LHCN-M2 (cell line): ENCODE results near the gene SLC12A7. TPM values are rescaled to one million over a fixed set of nuclear protein-coding genes. Genes with fewer than 3 reads are reported as not detected.

Source experiments
- DNase-seq: peaks from one replicate; pipeline ENCODE4 v3.0.0-alpha.2; 2012; ENCODE audit warnings: low read depth
- total RNA-seq: library from RNA; depleted of rRNA; stranded (reverse); fragments of >200 nt; gene quantifications from 2 replicates; pipeline ENCODE4 v1.2.3, GENCODE V29; 2014

SLC12A7 gene
- total RNA-seq, 1 experiment from 2014 or later = 5.5 TPM

GRCh38 chr5:1078851-1079250 lies 33.0 kb downstream of the SLC12A7 start:
- DNase-seq = no peak

GRCh38 chr5:1078206-1078605 lies 33.7 kb downstream of the SLC12A7 start:
- DNase-seq = no peak

GRCh38 chr5:1077491-1078020 lies 34.3 kb downstream of the SLC12A7 start:
- no peak for DNase-seq

GRCh38 chr5:1077026-1077425 lies 34.8 kb downstream of the SLC12A7 start:
- DNase-seq = no peak

GRCh38 chr5:1076406-1076805 lies 35.5 kb downstream of the SLC12A7 start:
- DNase-seq = no peak

- DNase-seq = no peak
Observed at GRCh38 chr5:1075931-1076330, 35.9 kb downstream of the SLC12A7 start.

DNA sequence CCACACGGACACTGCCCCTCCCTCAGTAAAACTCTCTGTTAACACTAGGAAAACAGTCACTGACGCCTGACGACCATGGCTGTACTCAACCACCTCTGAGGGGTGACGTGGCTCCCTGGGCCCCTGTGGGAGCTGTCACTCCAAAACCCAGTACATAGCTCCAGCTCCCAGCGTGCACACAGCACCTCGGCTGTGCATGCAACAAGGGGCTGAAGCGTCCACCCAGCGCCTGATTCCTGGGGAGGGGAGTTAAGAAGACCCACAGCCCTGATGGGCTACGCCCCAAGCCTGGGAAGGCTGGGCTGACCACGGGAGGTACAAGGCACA lies 36.3 kb downstream of the SLC12A7 start:
- DNase-seq = no peak

DNA sequence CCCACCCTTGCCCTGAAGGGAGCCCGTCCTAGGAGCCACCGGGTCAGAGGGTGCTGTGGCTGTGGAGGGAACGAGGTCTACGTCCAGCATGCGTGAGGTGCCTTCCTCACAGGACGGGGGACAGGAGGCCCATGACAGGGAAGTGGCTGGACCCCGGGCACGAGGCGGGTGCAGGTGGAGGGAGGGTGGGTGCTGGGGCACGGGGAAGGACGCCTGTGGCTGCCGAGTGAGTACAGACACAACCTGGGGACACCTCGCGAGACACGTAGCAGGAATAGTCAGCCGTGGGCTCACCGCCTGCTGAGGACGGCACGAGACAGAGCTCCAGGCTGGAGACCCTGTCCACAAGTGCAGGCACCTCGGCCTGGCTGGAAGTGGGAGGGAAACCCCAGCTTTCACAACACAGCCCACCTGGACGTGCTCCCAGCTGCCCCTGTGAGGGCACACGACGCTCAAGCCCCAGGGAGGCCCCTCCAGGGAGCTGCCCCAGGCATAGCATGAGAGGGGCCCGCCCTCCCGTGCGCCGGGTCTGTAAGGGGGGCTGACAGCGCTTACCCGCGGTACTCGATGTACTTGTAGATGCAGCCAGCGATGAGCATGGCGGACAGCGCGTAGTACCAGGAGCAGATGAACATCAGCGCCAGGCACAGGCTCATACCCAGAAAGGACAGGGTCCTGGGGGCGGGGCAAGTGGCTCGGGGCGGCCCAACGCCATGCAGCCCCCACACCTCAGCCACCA lies 36.9 kb downstream of the SLC12A7 start:
- DNase-seq = no peak

DNA sequence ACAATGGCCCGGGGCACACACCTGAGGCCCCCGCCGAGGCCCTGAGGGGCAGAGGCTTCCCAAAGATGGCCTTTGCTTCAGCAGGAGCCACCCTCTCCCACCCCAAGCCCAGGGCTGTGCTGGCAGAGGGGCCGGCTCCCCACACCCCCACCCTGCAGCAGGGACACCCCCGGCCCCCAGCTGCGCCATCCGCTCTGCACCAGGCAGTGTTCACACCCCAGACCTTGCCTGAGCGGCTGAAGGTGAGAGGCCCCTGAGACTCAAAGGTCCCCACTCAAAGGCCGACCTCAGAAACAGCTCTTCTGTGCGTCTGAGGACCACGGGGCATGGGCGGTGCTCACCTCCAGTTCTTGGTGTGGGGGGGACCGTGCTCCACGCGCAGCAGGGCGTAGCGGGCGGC lies 37.6 kb downstream of the SLC12A7 start:
- no peak for DNase-seq

GRCh38 chr5:1073239-1074102 lies 38.4 kb downstream of the SLC12A7 start:
- no peak for DNase-seq

- DNase-seq = no peak
Observed at GRCh38 chr5:1069720-1070088, 42.2 kb downstream of the SLC12A7 start.

DNA sequence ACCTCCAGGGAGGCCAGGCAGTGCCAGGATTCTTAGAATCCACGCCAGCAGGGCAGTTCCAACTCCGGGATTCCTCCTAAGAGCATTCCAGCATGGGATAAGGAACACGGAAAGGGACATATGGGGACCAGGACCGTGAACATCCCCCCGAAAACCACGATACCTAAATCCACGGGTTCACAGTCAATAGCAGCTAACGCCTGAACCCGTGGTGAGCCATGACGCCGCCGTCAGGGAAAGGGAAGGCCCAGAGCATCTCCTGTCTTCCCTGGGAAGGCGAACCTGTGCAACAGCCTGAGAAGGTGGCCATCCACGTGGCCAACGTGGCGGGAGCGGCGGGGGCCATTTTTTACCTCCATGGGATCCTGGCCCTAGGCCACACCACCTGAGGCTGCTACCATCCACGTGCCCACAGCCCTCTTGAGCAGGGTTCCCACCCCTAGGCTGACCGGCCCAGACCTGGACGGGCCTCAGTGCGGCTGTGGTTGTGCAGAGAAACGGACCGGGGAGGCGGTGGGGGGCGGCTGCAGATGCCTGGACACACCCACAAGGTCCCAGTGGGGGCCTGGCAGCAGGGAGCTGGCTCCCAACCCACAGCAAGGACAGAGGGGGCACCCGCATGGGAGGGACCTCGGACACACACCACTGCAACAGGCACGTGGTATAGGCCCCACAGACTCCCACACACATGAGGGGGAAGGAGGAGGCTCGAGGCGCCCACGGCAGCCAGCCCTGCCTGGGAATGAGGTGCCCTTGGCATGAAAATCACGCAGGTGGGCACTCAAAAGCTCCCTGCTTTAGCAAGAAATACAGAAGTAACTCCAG lies 42.8 kb downstream of the SLC12A7 start:
- DNase-seq = no peak

DNA sequence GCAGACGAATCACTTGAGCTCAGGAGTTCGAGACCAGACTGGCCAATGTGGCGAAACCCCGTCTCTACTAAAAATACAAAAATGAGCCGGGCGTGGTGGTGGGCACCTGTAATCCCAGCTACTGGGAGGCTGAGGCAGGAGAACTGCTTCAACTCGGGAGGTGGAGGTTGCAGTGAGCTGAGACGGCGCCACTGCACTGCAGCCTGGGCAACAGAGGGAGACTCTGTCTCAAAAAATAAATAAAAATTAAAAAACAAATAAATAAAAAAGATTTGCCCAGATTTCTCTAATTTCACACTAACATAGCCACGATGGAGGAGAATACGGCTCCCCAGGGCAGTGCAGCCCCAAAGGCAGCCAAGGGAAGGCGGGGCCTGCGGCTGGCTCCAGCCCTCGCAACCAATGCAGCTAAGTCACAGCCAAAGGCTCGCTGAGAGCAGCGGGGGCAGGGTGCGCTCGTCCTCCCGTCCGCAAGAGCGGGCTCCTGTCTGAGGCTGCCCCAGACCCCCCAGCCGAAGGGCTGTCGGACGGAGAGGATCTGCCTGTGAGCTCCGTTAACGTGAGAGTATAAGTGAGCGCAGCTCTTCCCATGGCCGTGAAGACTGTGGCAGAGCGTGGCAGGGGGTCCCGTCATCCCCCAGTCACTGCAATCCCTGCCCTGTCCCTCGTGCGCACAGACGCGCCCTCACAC lies 43.5 kb downstream of the SLC12A7 start:
- no peak for DNase-seq

GRCh38 chr5:1067141-1068121 lies 44.4 kb downstream of the SLC12A7 start:
- no peak for DNase-seq

GRCh38 chr5:1066676-1067075 lies 45.2 kb downstream of the SLC12A7 start:
- no peak for DNase-seq

DNA sequence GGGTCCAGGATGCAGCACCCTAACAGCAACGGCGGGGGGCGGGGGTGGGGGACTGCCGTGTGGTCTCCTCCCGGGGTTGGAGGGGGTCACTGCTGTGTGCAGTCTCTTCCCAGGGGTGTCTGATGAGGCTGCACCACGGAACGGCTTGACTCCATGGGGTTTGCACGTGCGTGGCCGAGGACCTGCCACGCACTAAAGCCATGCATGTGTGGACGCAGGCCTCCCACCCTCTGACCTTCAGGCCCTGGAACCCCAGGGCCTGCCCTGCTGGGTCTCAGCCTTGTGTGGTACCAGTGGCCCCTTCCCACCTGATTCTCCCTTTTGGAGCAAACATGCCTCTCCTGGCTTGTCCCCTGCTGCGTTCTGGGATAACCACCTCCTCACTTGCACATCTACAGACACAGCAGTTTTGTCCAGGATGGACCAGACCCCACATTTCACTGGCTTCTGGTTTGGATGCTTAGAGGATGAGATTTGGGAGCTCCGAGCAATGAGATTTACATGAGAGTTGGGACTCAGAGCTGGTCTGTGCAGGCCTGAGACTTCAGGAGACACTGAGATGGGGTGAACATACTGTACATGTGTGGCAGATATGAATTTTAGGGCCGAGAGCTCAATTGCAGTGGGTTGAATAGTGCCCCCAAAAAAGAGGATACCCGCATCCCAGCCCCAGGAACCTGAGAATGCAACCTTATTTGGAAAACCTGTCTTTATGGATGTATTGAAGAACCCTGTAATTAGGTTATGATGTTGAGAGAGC lies 45.8 kb downstream of the SLC12A7 start:
- DNase-seq = no peak

GRCh38 chr5:1065143-1065750 lies 46.6 kb downstream of the SLC12A7 start:
- no peak for DNase-seq

DNA sequence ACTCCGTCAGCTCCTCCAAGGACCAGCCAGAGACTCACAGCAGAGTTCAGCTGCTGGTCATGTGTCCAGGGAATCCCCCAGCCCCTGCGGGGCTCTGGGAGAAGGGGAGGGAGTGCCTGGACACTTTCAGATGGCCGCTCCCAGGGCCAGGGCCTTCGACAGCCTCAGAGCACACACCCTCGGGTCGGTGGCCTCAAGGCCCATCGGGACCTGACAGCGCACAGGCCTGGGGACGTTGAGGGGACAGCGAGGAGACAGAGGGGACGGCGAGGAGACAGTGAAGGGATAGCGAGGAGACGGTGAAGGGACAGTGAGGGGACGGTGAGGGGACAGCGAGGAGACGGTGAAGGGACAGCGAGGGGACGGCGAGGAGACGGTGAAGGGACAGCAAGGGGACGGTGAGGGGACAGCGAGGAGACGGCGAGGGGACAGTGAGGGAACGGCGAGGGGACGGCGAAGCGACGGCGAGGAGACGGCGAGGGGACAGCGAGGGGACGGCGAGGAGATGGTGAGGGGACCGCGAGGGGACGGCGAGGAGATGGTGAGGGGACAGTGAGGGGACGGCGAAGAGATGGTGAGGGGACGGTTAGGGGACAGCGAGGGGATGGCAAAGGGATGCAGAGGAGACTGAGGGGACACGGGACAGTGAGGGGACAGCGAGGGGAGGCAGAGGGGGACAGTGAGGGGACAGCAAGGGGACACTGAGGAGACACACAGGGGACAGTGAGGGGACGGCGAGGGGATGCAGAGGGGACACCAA lies 47.3 kb downstream of the SLC12A7 start:
- no peak for DNase-seq
